H9 (cell line): ENCODE measurements around the gene SNAP25. TPM values are rescaled to one million over a fixed set of nuclear protein-coding genes. Genes with fewer than 3 reads are reported as not detected.

Experiments used
- DNase-seq: peaks from one replicate; pipeline ENCODE4 v3.0.0-alpha.2; 2017
- H2AFZ ChIP-seq: one replicate; pipeline ENCODE4 v1.6.1; 2013; ENCODE audit warnings: mild to moderate bottlenecking, low read length, control low read depth, moderate library complexity
- H2AK5ac ChIP-seq: 2 replicates; pipeline ENCODE4 v1.6.1; 2013; ENCODE audit warnings: low read length, control low read depth, mixed read lengths; ENCODE audit not compliant: insufficient read length
- H2BK120ac ChIP-seq: one replicate; pipeline ENCODE4 v1.6.1; 2013; ENCODE audit warnings: low read depth, mild to moderate bottlenecking, low read length, control low read depth, inconsistent platforms; ENCODE audit not compliant: poor library complexity, severe bottlenecking
- H2BK12ac ChIP-seq: 2 replicates; pipeline ENCODE4 v1.6.1; 2013; ENCODE audit warnings: low read length, control low read depth, mixed read lengths, low read depth; ENCODE audit not compliant: insufficient read length
- H2BK15ac ChIP-seq: 2 replicates; pipeline ENCODE4 v1.6.1; 2013; ENCODE audit warnings: low read depth, low read length, control low read depth
- H2BK20ac ChIP-seq: one replicate; pipeline ENCODE4 v1.6.1; 2013; ENCODE audit warnings: low read depth, mild to moderate bottlenecking, low read length, control low read depth, inconsistent platforms; ENCODE audit not compliant: poor library complexity, severe bottlenecking
- H2BK5ac ChIP-seq: 2 replicates; pipeline ENCODE4 v1.6.1; 2013; ENCODE audit warnings: low read length, control low read depth, mixed read lengths; ENCODE audit not compliant: insufficient read length
- H3K14ac ChIP-seq: 2 replicates; pipeline ENCODE4 v1.6.1; 2013; ENCODE audit warnings: low read length, control low read depth; ENCODE audit not compliant: insufficient read depth
- H3K18ac ChIP-seq: 2 replicates; pipeline ENCODE4 v1.6.1; 2013; ENCODE audit warnings: low read depth, mild to moderate bottlenecking, mixed read lengths, low read length, control low read depth; ENCODE audit not compliant: insufficient read length
- H3K23ac ChIP-seq: 2 replicates; pipeline ENCODE4 v1.6.1; 2013; ENCODE audit warnings: low read length, control low read depth, mixed read lengths, low read depth; ENCODE audit not compliant: insufficient read length
- H3K23me2 ChIP-seq: 2 replicates; pipeline ENCODE4 v1.6.1; 2013; ENCODE audit warnings: low read depth, mild to moderate bottlenecking, mixed read lengths, low read length, control low read depth; ENCODE audit not compliant: insufficient read length, poor library complexity, severe bottlenecking
- H3K27ac ChIP-seq: 2 replicates; pipeline ENCODE4 v1.5.1; 2013; ENCODE audit warnings: low read length, control low read depth, mixed read lengths, low read depth; ENCODE audit not compliant: insufficient read length
- H3K27me3 ChIP-seq: 2 replicates; pipeline ENCODE4 v1.6.1; 2013; ENCODE audit warnings: low read length, control low read depth, inconsistent platforms; ENCODE audit not compliant: insufficient read depth
- H3K4ac ChIP-seq: 2 replicates; pipeline ENCODE4 v1.6.1; 2013; ENCODE audit warnings: low read depth, mild to moderate bottlenecking, control low read depth, inconsistent platforms, low read length, moderate library complexity
- H3K4me1 ChIP-seq: 2 replicates; pipeline ENCODE4 v1.6.1; 2013; ENCODE audit warnings: low read length, control low read depth, inconsistent platforms; ENCODE audit not compliant: insufficient read depth
- H3K4me2 ChIP-seq: 2 replicates; pipeline ENCODE4 v1.6.1; 2013; ENCODE audit warnings: low read length, control low read depth, mixed read lengths; ENCODE audit not compliant: insufficient read length, insufficient read depth
- H3K56ac ChIP-seq: 2 replicates; pipeline ENCODE4 v1.6.1; 2013; ENCODE audit warnings: low read depth, mild to moderate bottlenecking, mixed read lengths, low read length, control low read depth; ENCODE audit not compliant: insufficient read length
- H3K79me1 ChIP-seq: 2 replicates; pipeline ENCODE4 v1.6.1; 2013; ENCODE audit warnings: low read depth, mild to moderate bottlenecking, moderate library complexity, low read length, control low read depth, inconsistent platforms; ENCODE audit not compliant: insufficient read depth, poor library complexity, severe bottlenecking
- H3K79me2 ChIP-seq: 2 replicates; pipeline ENCODE4 v1.6.1; 2013; ENCODE audit warnings: low read length, control low read depth, inconsistent platforms; ENCODE audit not compliant: insufficient read depth
- H3K9ac ChIP-seq: 2 replicates; pipeline ENCODE4 v1.6.1; 2013; ENCODE audit warnings: low read length, control low read depth, mixed read lengths; ENCODE audit not compliant: insufficient read length; ENCODE audit errors: extremely low read depth
- H3K9me3 ChIP-seq: one replicate; pipeline ENCODE4 v1.6.1; 2013; ENCODE audit warnings: low read depth, low read length, inconsistent platforms; ENCODE audit not compliant: control insufficient read depth
- H3T11ph ChIP-seq: one replicate; pipeline ENCODE4 v1.6.1; 2013; ENCODE audit warnings: mild to moderate bottlenecking, low read length, control low read depth, inconsistent platforms
- H4K20me1 ChIP-seq: one replicate; pipeline ENCODE4 v1.6.1; 2013; ENCODE audit not compliant: control insufficient read depth, insufficient read length, insufficient read depth
- H4K5ac ChIP-seq: 2 replicates; pipeline ENCODE4 v1.6.1; 2013; ENCODE audit warnings: low read depth, mild to moderate bottlenecking, mixed read lengths, low read length, control low read depth; ENCODE audit not compliant: insufficient read length
- H4K8ac ChIP-seq: replicated peaks from 2 replicates; pipeline ENCODE4 v1.6.1; 2013; ENCODE audit warnings: low read length, control low read depth, mixed read lengths, low read depth; ENCODE audit not compliant: insufficient read length
- H4K91ac ChIP-seq: 2 replicates; pipeline ENCODE4 v1.6.1; 2013; ENCODE audit warnings: low read depth, mild to moderate bottlenecking, moderate library complexity, mixed read lengths, low read length, control low read depth; ENCODE audit not compliant: insufficient read length
- H3K27ac Mint-ChIP-seq, 3 experiments: 2 replicates in 2 of 3; 3 replicates in 1 of 3; pipeline ENCODE4 v1.8.0; 2020 to 2021; ENCODE audit warnings: mixed read lengths in 3 of 3, mild to moderate bottlenecking in 1 of 3, moderate library complexity in 1 of 3
- H3K27me3 Mint-ChIP-seq: 2 replicates; pipeline ENCODE4 v1.8.0; 2021; ENCODE audit warnings: low read depth, mild to moderate bottlenecking, moderate library complexity, mixed read lengths
- H3K36me3 Mint-ChIP-seq, 3 experiments: 2 replicates in 2 of 3; 3 replicates in 1 of 3; pipeline ENCODE4 v1.8.0; 2020 to 2021; ENCODE audit warnings: low read depth in 3 of 3, mixed read lengths in 3 of 3; ENCODE audit not compliant: insufficient read depth in 1 of 3
- H3K4me1 Mint-ChIP-seq, 2 experiments: 2 replicates each; pipeline ENCODE4 v1.8.0; 2020; ENCODE audit warnings: mixed read lengths in 2 of 2
- H3K4me3 Mint-ChIP-seq, 2 experiments: 2 replicates in 1 of 2; 3 replicates in 1 of 2; pipeline ENCODE4 v1.8.0; 2020 to 2021; ENCODE audit warnings: mild to moderate bottlenecking in 2 of 2, mixed read lengths in 2 of 2, moderate library complexity in 1 of 2
- H3K9me3 Mint-ChIP-seq, 2 experiments: 2 replicates in 1 of 2; 3 replicates in 1 of 2; pipeline ENCODE4 v1.8.0; 2020; ENCODE audit warnings: mild to moderate bottlenecking in 2 of 2, mixed read lengths in 2 of 2, moderate library complexity in 1 of 2
- WGBS: extraction: QIAGEN DNeasy Blood & Tissue Kit; methylation state at CpG from one replicate; pipeline ENCODE4 v1.1.7; 2013; ENCODE audit warnings: missing lambda C conversion rate, low lambda C conversion rate, mixed read lengths; ENCODE audit not compliant: insufficient read length; ENCODE audit errors: extremely low coverage; 5-methylcytosine and 5-hydroxymethylcytosine counted together
- total RNA-seq: library from RNA; stranded (reverse); gene quantifications from 2 replicates; pipeline ENCODE4 v1.2.1, GENCODE V29; 2021
- TF ChIP-seq, protein P1 (sequence below): fragments of 200-600 bp; sonication (generic); conservative IDR thresholded peaks from 3 replicates; pipeline ENCODE4 v1.8.0; 2021; ENCODE audit warnings: antibody characterized with exemption, mild to moderate bottlenecking

The SNAP25 gene
- total RNA-seq, 1 experiment from 2014 or later: 0.13 TPM

DNA sequence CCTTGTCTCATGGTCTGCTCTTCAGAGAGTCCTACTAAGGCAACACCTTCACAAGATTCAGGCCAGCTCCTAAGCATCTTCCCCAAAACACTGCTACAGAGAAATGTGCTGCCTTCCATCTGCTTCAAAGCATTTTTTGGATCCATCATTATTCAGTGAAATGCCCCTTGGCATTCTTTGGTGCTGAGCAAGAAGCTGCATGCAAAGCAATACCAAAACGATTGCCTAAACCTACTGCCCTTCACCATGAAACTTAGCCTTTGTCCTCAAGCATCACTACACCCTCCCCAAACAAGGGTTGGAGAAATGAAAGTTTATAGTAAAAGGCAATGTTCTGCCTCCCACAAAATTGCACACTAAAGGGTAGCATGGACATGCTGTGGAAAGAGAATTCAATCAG, 93.5 kb downstream of the SNAP25 start:
- H3K27ac Mint-ChIP-seq: no peak overlapping the region
- no peak overlapping the region for H3K14ac ChIP-seq

More for the DNA sequence above, 93.5 kb downstream of the SNAP25 start:
- Histone ChIP-seq H4K8ac (no peak overlapping the region), H3K4ac (no peak overlapping the region), H4K5ac (no peak overlapping the region), H2BK12ac (no peak overlapping the region), H4K20me1 (no peaks in the 10 kb centered on the region), H3K23ac (no peak overlapping the region), H3T11ph (no peak overlapping the region), H2BK5ac (no peak overlapping the region), H2BK20ac (no peak overlapping the region), H2BK15ac (no peak overlapping the region), H3K4me2 (no peak overlapping the region), H2BK120ac (no peak overlapping the region), H4K91ac (no peak overlapping the region), H3K27ac (no peak overlapping the region), H3K9me3 (no peaks in the 10 kb centered on the region), H3K23me2 (no peaks in the 10 kb centered on the region), H3K27me3 (no peaks in the 10 kb centered on the region), H3K9ac (no peak overlapping the region), H3K4me1 (peaks cover 3% of the 10 kb centered on the region; the same call in 1 of the 2 replicates), H3K56ac (no peak overlapping the region), H3K79me1 (no peaks in the 10 kb centered on the region), H3K18ac (no peak overlapping the region), H3K79me2 (no peaks in the 10 kb centered on the region), H2AK5ac (no peak overlapping the region), H2AFZ (no peak overlapping the region)
- Mint-ChIP-seq H3K4me1 (peaks cover 28 to 33% of the 10 kb centered on the region in 2 experiments), H3K27me3 (peaks cover 2% of the 10 kb centered on the region; the same call in 1 of the 2 replicates), H3K36me3 (peaks cover 0 to 20% (median 4%) of the 10 kb centered on the region in 3 experiments; a peak in 5 of 7 replicates), H3K4me3 (no peak overlapping the region), H3K9me3 (peaks cover 7% of the 10 kb centered on the region in 2 experiments; a peak in 3 of 5 replicates)
- WGBS: no CpG with 5 or more reads among the region's 1 CpG
- no peak for DNase-seq
- TF ChIP-seq, protein P1, sequence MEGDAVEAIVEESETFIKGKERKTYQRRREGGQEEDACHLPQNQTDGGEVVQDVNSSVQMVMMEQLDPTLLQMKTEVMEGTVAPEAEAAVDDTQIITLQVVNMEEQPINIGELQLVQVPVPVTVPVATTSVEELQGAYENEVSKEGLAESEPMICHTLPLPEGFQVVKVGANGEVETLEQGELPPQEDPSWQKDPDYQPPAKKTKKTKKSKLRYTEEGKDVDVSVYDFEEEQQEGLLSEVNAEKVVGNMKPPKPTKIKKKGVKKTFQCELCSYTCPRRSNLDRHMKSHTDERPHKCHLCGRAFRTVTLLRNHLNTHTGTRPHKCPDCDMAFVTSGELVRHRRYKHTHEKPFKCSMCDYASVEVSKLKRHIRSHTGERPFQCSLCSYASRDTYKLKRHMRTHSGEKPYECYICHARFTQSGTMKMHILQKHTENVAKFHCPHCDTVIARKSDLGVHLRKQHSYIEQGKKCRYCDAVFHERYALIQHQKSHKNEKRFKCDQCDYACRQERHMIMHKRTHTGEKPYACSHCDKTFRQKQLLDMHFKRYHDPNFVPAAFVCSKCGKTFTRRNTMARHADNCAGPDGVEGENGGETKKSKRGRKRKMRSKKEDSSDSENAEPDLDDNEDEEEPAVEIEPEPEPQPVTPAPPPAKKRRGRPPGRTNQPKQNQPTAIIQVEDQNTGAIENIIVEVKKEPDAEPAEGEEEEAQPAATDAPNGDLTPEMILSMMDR: no peak
